HepG2 (cell line): ENCODE data around the gene CLASP2. TPM values are rescaled to one million over a fixed set of nuclear protein-coding genes. Genes with fewer than 3 reads are reported as not detected.

ENCODE experiments used
- GMEB1 ChIP-seq: sonication (generic); formaldehyde crosslinking; IDR thresholded peaks from 2 replicates; pipeline ENCODE4 v1.5.1; 2020; ENCODE audit warnings: missing genetic modification reagents, mild to moderate bottlenecking, borderline replicate concordance
- GZF1 ChIP-seq: sonication (generic); formaldehyde crosslinking; IDR thresholded peaks from 2 replicates; pipeline ENCODE4 v1.5.1; 2020; ENCODE audit warnings: mild to moderate bottlenecking, missing genetic modification reagents
- LBX2 ChIP-seq: sonication (generic); formaldehyde crosslinking; IDR thresholded peaks from 2 replicates; pipeline ENCODE4 v1.5.0; 2020; ENCODE audit warnings: missing genetic modification reagents, mild to moderate bottlenecking, borderline replicate concordance
- PHF21A ChIP-seq: sonication (generic); formaldehyde crosslinking; IDR thresholded peaks from 2 replicates; pipeline ENCODE4 v1.5.0; 2020; ENCODE audit warnings: mild to moderate bottlenecking, missing genetic modification reagents
- RARA ChIP-seq: IDR thresholded peaks from 2 replicates; pipeline ENCODE4 v1.6.1; 2016; ENCODE audit warnings: missing genetic modification reagents, missing compliant biosample characterization
- SIX4 ChIP-seq: sonication (generic); formaldehyde crosslinking; IDR thresholded peaks from 2 replicates; pipeline ENCODE4 v1.4.0; 2020; ENCODE audit warnings: missing genetic modification reagents
- SMAD3 ChIP-seq: sonication (generic); formaldehyde crosslinking; IDR thresholded peaks from 2 replicates; pipeline ENCODE4 v1.4.0; 2020; ENCODE audit warnings: missing genetic modification reagents
- ZBTB2 ChIP-seq: sonication (generic); formaldehyde crosslinking; IDR thresholded peaks from 2 replicates; pipeline ENCODE4 v1.8.0; 2022; ENCODE audit warnings: low read depth, missing genetic modification reagents
- ZBTB3 ChIP-seq: sonication (generic); formaldehyde crosslinking; IDR thresholded peaks from 2 replicates; pipeline ENCODE4 v1.4.0; 2020; ENCODE audit warnings: low read depth, mild to moderate bottlenecking, moderate library complexity, missing genetic modification reagents, borderline replicate concordance
- ZBTB38 ChIP-seq: sonication (generic); formaldehyde crosslinking; IDR thresholded peaks from 2 replicates; pipeline ENCODE4 v1.5.1; 2020; ENCODE audit warnings: mild to moderate bottlenecking, missing genetic modification reagents
- ZKSCAN5 ChIP-seq: sonication (generic); formaldehyde crosslinking; IDR thresholded peaks from 2 replicates; pipeline ENCODE4 v1.5.1; 2020; ENCODE audit warnings: mild to moderate bottlenecking, missing genetic modification reagents
- ZNF160 ChIP-seq: sonication (generic); formaldehyde crosslinking; IDR thresholded peaks from 2 replicates; pipeline ENCODE4 v1.8.0; 2022; ENCODE audit warnings: mild to moderate bottlenecking, inconsistent platforms, missing genetic modification reagents
- ZNF276 ChIP-seq: sonication (generic); formaldehyde crosslinking; IDR thresholded peaks from 2 replicates; pipeline ENCODE4 v1.4.0; 2020; ENCODE audit warnings: mild to moderate bottlenecking, low read depth, missing genetic modification reagents
- ZNF292 ChIP-seq: sonication (generic); formaldehyde crosslinking; IDR thresholded peaks from 2 replicates; pipeline ENCODE4 v1.8.1; 2022; ENCODE audit warnings: mild to moderate bottlenecking, low read depth, missing genetic modification reagents, borderline replicate concordance
- ZNF350 ChIP-seq: sonication (generic); formaldehyde crosslinking; IDR thresholded peaks from 2 replicates; pipeline ENCODE4 v1.4.0; 2020; ENCODE audit warnings: mild to moderate bottlenecking, low read depth, missing genetic modification reagents, borderline replicate concordance
- ZNF639 ChIP-seq: conservative IDR thresholded peaks from 2 replicates; pipeline ENCODE4 v1.6.1; 2018; ENCODE audit warnings: missing genetic modification reagents
- ZNF746 ChIP-seq: sonication (generic); formaldehyde crosslinking; IDR thresholded peaks from 2 replicates; pipeline ENCODE4 v1.8.0; 2022; ENCODE audit warnings: mild to moderate bottlenecking, missing genetic modification reagents
- ZNF891 ChIP-seq: sonication (generic); formaldehyde crosslinking; IDR thresholded peaks from 2 replicates; pipeline ENCODE4 v1.5.0; 2020; ENCODE audit warnings: mild to moderate bottlenecking, missing genetic modification reagents
- polyA plus RNA-seq, 8 experiments: library from polyadenylated mRNA; depleted of rRNA in 3 of 8; stranded (reverse) in 7 of 8; unstranded in 1 of 8; fragments of >200 nt; fragmentation: Illumina TruSeq in 4 of 8; extraction: Trizol in 4 of 8; gene quantifications; 2 replicates each; pipeline versions ENCODE4 v1.2.1 to v1.2.3, GENCODE V29; 2011 to 2016; ENCODE audit warnings: low read depth in 4 of 8, missing spikeins in 1 of 8, mixed read lengths in 1 of 8; ENCODE audit not compliant: insufficient read depth in 1 of 8
- total RNA-seq, 5 experiments: library from RNA; depleted of rRNA; stranded (reverse); fragments of >200 nt; fragmentation: Illumina TruSeq; extraction: Trizol; gene quantifications; 2 replicates each; pipeline ENCODE4 v1.2.3, GENCODE V29; 2016; ENCODE audit warnings: low read depth in 1 of 5

CLASP2 gene
- total and polyA plus RNA-seq, 2 of the 13 experiments (the other 11 are each of a cell fraction or from before 2014, with no cell fraction given), result 15.7 to 34.8 TPM

GRCh38 chr3:33717866-33718594 lies at the start of gene CLASP2 (continued):
- peak; percentile 98 for TF ChIP-seq GMEB1 (CRISPR knock-in tag)
- peak; percentile 18; the same call in 1 of the 2 replicates for TF ChIP-seq RARA (CRISPR knock-in tag)
- TF ChIP-seq SMAD3 (CRISPR knock-in tag), result no peak
- TF ChIP-seq GZF1, result 0 out of 2 replicates have a peak, but pooled peaks have one; percentile 27
- peak; percentile 69; the same call in 1 of the 2 replicates for TF ChIP-seq ZNF639 (CRISPR knock-in tag)
- peak; percentile 36; the same call in 1 of the 2 replicates for TF ChIP-seq ZBTB38 (CRISPR knock-in tag)
- peak; percentile 59; the same call in 1 of the 2 replicates for TF ChIP-seq PHF21A (CRISPR knock-in tag)
- TF ChIP-seq SIX4 (CRISPR knock-in tag), result no peak; the same call in 1 of the 2 replicates
- TF ChIP-seq ZNF746 (CRISPR knock-in tag), result peak; percentile 33; the same call in 1 of the 2 replicates
- 0 out of 2 replicates have a peak, but pooled peaks have one; percentile 41 for TF ChIP-seq ZBTB3 (CRISPR knock-in tag)
- 0 out of 2 replicates have a peak, but pooled peaks have one; percentile 57 for TF ChIP-seq ZNF891 (CRISPR knock-in tag)
- TF ChIP-seq LBX2 (CRISPR knock-in tag), result no peak
- no peak for TF ChIP-seq ZNF350 (CRISPR knock-in tag)
- 0 out of 2 replicates have a peak, but pooled peaks have one; percentile 78 for TF ChIP-seq ZNF292 (CRISPR knock-in tag)
- TF ChIP-seq ZNF276, result peak; percentile 83; the same call in 1 of the 2 replicates
- TF ChIP-seq ZKSCAN5 (CRISPR knock-in tag), result no peak
- TF ChIP-seq ZNF160 (CRISPR knock-in tag), result 0 out of 2 replicates have a peak, but pooled peaks have one; percentile 49
- peak; percentile 35 for TF ChIP-seq ZBTB2 (CRISPR knock-in tag)
